Measurements from ENCODE around the gene TCHP. TPM values are rescaled to one million over a fixed set of nuclear protein-coding genes. Genes with fewer than 3 reads are reported as not detected.

TCHP gene
- total RNA-seq, 2 experiments from 2014 or later, result 13.3 to 29.8 TPM

GRCh38 chr12:109892165-109892715 lies 7.8 kb upstream of the TCHP start:
- Histone ChIP-seq H3K4me3 (ENCODE audit: low read depth, low read length, poor library complexity, severe bottlenecking) (no peak overlapping the region), H3K9me3 (ENCODE audit: low read length) (no peaks in the 10 kb centered on the region), H2AFZ (ENCODE audit: low read length) (peak overlapping the region; percentile 31; the same call in 1 of the 2 replicates), H3K9me2 (ENCODE audit: insufficient read depth, low read length) (no peaks in the 10 kb centered on the region), H3K36me3 (ENCODE audit: insufficient read depth, low read length) (no peaks in the 10 kb centered on the region), H4K20me1 (ENCODE audit: insufficient read depth, low read length) (no peaks in the 10 kb centered on the region), H3K79me2 (ENCODE audit: insufficient read depth, low read depth, low read length) (no peaks in the 10 kb centered on the region), H3K27ac (ENCODE audit: low read depth, low read length, poor library complexity, severe bottlenecking) (peak overlapping the region; percentile 38), H3K4me2 (ENCODE audit: low read length) (peak overlapping the region; percentile 60), H3K4me1 (ENCODE audit: insufficient read depth, low read length, poor library complexity, severe bottlenecking) (peaks cover 42% of the 10 kb centered on the region)
- intact Hi-C loops (cut with micrococcal nuclease; ENCODE audit: unreplicated experiment), result no loop called here
- no peak for DNase-seq (ENCODE audit: low spot score)
- ChIA-PET CTCF (ENCODE audit: unreplicated experiment) (interaction anchor here (0.8 kb wide), 1 partner anchor 102 kb away, joined by 3 read pairs; no protein-coding TSS in a partner anchor), POLR2A (interaction anchor here (0.6 to 1.4 kb wide), 2 partner anchors 9 to 252 kb away, joined by 5 to 6 read pairs; no protein-coding TSS in a partner anchor)
- TF ChIP-seq CTCF (conservative IDR thresholded peaks at IDR 0.05; ENCODE audit: low read length), result no peak
- TF ChIP-seq EZH2phosphoT487 (IDR thresholded peaks at IDR 0.05; ENCODE audit: borderline replicate concordance, low read depth, low read length), result no peak
- BruUV-seq (replicated peaks), result no TSS peak

GRCh38 chr12:109892748-109893147 lies 7.3 kb upstream of the TCHP start:
- peak overlapping the region; percentile 60 for H3K4me2 ChIP-seq (ENCODE audit: low read length)
- peak overlapping the region; percentile 31; the same call in 1 of the 2 replicates for H2AFZ ChIP-seq (ENCODE audit: low read length)
- H3K79me2 ChIP-seq (ENCODE audit: insufficient read depth, low read depth, low read length), result no peaks in the 10 kb centered on the region
- ChIA-PET POLR2A (interaction anchor here (0.7 to 1.4 kb wide), 4 partner anchors 8 to 311 kb away, joined by 3 to 6 read pairs (median 5); no protein-coding TSS in a partner anchor), CTCF (ENCODE audit: unreplicated experiment) (interaction anchor here (0.8 kb wide), 1 partner anchor 103 kb away, joined by 3 read pairs; no protein-coding TSS in a partner anchor)
- DNase-seq (ENCODE audit: low spot score), result peak; percentile 74
- no peaks in the 10 kb centered on the region for H3K36me3 ChIP-seq (ENCODE audit: insufficient read depth, low read length)
- H4K20me1 ChIP-seq (ENCODE audit: insufficient read depth, low read length), result no peaks in the 10 kb centered on the region
- no TSS peak for BruUV-seq (replicated peaks)
- H3K27ac ChIP-seq (ENCODE audit: low read depth, low read length, poor library complexity, severe bottlenecking), result peak overlapping the region; percentile 38
- no peaks in the 10 kb centered on the region for H3K9me3 ChIP-seq (ENCODE audit: low read length)
- TF ChIP-seq CTCF (conservative IDR thresholded peaks at IDR 0.05; ENCODE audit: low read length) (no peak), EZH2phosphoT487 (IDR thresholded peaks at IDR 0.05; ENCODE audit: borderline replicate concordance, low read depth, low read length) (no peak)
- intact Hi-C loops (cut with micrococcal nuclease; ENCODE audit: unreplicated experiment), result no loop called here
- peaks cover 42% of the 10 kb centered on the region for H3K4me1 ChIP-seq (ENCODE audit: insufficient read depth, low read length, poor library complexity, severe bottlenecking)
- H3K4me3 ChIP-seq (ENCODE audit: low read depth, low read length, poor library complexity, severe bottlenecking), result no peak overlapping the region
- no peaks in the 10 kb centered on the region for H3K9me2 ChIP-seq (ENCODE audit: insufficient read depth, low read length)
